NCI-H1417 (cell line): Measurements from ENCODE around the gene DNAJC3.
A peak's percentile ranks its signal among the peaks of the same experiment; 100 is the strongest.
"Not testable (repeated sequence)": the region's sequence is repeated elsewhere in the genome, so short reads cannot be mapped to it uniquely, and the experiment has no call there.

ENCODE experiments used
- DNase-seq, 3 experiments: peaks; one replicate each; lab custom pipeline; 2025; lab: John Stamatoyannopoulos, UW

The DNAJC3 gene, protein sequence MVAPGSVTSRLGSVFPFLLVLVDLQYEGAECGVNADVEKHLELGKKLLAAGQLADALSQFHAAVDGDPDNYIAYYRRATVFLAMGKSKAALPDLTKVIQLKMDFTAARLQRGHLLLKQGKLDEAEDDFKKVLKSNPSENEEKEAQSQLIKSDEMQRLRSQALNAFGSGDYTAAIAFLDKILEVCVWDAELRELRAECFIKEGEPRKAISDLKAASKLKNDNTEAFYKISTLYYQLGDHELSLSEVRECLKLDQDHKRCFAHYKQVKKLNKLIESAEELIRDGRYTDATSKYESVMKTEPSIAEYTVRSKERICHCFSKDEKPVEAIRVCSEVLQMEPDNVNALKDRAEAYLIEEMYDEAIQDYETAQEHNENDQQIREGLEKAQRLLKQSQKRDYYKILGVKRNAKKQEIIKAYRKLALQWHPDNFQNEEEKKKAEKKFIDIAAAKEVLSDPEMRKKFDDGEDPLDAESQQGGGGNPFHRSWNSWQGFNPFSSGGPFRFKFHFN

DNA sequence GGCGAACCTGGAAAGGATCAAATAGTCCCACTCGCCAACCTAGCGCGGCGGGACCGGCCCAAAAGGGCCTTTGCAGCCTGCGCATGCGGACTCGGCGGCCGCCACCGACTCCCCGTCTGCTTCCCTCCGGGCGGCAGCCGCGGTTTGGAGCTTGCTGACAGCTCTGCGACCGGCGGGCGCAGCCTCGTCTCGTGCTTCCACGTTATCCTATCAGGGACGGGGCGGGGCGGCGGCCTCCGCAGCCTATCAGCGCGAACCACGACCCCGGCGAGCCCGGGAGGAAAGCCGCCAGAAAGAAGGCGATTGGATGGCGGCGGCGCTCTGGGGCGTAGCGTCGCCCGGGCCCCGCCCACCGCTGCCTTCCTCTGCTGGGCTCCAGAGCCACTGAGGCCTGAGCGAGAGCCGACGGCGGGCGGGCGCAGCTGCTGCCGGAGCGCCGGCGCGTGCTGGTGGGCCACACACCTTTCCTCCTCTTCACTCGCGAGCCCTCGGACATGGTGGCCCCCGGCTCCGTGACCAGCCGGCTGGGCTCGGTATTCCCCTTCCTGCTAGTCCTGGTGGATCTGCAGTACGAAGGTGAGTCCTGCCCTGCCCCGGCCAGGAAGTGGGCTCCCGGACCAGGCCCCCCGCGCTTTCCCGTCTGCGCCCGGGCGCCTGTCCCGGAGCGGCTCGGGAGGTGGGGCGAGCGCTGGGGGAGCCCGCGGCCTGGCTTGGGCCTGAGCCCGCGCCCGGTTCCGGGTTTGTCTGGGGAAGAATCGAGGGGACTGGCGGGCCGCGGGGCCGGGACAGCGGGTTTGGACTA lies at the start of gene DNAJC3:
DNAJC3 (plus strand) TSS at position 378 of the 802 bp plus-strand sequence; CDS start at position 495, 117 bp downstream.
- DNase-seq = peak; percentile 99 to 100 (median 99)

DNA sequence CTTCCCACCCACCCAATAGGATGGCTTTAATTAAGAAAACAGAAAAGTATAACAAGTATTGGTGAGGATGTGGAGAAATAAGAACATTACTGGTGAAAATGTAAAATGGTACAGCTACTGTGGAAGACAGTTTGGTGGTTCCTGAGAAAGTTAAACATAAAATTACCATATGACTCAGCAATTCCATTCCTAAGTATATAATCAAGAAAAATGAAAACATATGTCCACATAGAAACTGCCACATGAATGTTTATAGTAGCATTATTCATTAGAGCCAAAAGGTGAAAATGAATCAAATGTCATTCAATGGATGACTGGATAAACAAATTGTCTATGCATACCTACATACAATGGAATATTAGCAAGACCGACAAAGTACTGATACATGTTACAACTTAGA lies 49.3 kb upstream of the DNAJC3 start:
- no peak for DNase-seq

DNA sequence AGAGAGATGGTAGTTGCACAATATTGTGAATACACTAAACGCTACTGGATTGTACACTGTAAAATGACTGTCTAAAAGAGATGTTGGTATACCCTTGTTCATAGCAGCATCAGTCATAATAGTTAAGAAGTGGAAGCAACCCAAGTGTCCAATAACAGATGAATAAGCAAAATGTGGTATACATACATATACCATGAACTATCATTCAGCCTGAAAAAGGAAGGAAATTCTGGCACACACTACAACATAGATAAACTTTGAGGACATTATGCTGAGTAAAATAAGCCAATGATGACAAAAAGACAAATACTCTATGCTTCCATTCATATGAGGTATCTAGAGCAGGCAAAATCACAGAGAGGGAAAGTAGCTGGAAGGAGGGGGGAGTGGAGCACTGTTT lies 48.5 kb upstream of the DNAJC3 start:
- DNase-seq = no peak

DNA sequence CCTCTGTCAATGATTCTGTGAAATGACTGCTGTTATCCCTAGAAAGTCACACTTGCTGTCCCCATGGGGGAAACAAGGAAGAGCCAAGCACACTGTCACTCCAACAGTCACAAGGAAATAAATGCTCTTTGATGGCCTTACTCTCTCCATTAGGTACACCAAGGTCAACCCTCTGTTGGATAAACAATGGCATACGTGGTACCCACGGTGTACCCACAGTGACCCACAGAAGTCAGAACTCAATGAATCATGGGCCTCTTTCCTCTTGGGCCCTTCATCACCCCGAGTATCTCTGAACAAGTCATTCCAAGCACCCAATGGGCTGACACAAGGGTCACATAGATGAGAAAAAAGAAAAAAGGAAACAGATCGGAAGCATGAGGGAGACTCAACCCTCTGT lies 47.9 kb upstream of the DNAJC3 start:
- DNase-seq = no peak

DNA sequence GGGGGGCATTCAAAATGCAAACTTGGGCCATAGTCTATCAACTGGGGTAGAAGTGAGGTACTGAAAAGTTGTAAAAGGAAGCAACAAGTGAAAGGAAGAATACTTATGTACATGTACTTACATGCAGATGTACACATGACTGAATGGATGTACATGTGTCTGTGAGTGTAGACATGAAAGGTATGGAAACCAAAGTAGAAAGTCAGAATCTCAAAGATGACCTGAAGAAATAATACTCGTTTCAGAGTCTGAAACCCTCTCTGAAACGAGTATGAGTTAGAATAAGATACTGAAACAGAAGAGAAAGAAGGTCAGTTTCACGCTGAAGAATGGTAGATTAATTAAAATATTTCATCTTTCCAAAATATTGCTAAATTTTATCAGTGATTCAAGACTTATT lies 46.3 kb upstream of the DNAJC3 start:
- no peak for DNase-seq

DNA sequence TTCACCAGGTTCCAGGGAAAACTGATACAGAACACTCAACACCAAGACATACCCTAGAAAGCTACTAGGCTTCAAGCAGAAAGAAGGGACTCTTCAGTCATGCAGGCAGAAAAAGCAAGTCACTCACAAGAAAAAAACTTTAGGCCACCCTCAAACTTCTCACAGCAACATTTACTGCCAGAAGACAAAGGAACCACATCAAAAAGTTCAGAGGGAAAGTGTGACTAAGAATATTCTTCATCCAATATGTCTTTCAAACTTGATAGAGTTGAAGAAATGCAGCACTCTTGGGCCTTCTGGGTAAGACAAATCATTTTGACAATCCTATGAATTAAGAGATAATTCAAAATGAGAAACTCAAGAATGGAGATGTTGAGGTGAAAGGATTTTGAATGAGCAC lies 40.1 kb upstream of the DNAJC3 start:
- DNase-seq = no peak

DNA sequence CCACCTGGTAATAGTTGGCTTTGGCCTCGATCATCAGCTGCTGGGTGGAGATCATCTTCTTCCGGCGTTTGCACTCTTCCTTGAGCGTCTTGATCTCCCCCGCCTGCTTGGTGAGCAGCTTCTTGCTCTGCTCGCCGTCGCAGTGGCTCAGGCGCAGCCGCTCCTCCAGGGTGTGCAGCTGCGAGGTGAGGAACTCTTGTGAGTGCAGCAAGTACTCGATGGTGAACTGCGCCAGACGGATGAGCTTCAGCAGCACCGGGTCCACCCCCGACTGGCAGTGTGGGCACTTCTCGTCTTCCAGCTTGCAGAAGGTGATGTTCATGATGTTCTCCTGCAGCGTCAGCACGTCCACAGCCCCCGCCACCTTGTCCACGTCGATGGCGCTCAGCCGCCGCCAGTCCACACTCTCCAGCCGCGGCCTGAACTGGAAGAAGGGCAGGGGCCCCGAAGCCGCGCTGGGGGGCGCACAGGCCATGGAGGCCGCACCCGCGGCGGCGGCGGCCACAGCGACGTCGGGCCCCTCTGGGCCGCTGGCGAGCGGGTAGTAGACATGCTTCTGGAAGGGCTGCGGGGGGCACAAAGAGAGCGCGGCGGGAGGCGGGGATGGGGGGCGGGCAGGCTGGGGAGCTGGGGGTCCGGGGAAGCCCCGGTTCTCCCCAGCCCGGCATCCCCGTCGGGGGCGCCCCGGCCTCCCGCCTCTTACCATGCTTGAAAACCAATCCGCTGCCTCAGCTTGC lies 35.5 kb upstream of the DNAJC3 start:
- DNase-seq = peak in 1 of 3 experiments; percentile 12

DNA sequence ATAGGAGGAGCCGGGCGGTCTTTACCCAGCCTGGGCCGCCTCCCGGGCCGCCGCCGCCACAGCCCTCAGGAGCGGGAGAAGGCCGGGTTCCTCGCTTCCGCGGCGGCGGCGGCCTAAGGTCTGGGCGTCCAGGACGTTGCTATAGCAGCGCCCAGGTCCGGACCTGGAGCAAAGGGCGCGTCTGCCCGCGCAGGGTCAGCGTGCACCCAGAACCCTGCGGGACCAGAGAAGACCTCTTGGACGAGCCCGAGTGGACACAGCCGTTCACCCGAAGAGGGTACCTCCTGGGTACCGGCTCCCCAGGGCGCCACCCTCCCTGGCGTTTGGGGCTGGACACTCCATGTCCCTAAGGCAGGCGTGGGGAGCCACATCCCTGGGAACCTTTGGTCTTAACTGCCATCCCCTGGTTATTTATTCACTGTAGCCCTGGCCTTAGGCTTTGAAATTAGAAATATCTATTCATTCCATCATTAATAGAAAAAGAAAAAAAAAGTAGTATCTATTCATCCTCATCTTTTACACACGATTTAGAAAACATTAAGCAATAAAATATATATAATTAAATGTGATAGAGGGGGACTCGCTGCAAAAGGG lies 34.8 kb upstream of the DNAJC3 start:
- DNase-seq = peak in 2 of 3 experiments; percentile 14 to 30

DNA sequence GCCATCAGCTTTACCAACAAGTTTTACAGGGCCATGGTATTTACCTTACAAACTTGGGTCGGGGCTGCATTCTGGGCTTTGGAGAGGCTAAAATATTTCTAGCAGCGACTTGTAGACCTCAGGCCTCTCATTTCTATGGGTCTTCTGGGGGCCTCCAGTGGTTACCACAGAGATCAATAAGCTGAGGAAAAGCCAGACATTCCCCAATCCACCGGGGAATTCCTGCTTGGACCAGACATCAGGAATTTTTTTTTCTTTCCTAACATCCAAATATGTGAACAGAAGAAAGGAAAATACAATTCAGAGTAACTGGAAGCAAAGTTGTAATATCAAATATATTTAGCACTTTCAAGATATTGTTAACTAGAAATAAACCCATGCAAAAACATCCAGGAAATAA lies 33.9 kb upstream of the DNAJC3 start:
- DNase-seq = no peak

DNA sequence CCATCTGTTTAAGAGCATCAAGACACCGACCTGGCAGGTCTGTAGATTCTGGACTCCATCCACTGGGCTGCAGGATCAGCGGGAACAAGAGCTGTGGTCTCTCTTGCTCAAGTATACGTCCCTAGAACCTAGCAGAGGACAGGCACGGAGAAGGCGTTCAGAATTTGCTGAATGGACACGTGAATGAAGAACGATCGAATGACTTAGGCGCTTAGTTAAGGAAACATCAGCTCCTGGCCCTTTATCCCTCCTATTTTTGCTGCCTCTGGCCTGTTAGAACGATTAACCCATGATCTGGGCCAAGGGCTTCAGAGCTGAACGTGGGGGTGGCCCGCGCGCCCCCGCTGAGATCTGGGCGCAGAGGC lies 33.4 kb upstream of the DNAJC3 start:
- DNase-seq = peak in 1 of 3 experiments; percentile 81

DNA sequence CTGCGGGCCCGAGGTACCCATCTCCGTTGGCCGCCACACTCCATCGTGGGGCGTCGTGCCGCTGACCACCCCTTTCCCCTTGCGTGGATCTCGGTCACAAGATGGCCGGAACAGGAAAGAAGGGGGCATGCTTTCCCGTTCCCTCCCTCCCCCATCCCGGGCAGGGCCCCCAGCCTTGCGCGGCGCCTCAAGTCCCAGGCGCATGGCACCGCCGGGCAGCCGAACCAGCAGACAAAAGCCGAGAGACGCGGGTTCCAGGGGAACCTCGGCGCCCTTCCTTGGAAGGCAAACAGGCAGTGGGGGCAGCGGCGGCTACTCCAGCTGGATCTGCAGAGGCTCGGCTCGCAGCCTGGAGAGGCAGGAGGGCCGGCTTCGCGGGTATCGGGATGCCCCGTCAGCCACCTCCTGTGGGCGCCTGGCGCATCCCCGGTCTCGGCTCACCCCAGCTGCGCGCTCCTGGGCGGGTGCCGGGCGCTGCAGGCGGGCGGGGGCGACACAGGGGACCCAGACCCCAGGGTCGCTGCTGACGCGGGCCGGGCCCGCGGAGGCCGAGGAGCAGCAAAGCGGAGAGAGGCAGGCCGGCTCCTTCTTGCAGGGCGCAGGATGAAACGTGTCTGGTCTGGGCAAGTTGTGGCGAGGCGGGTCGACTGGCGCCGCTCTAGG lies 32.9 kb upstream of the DNAJC3 start:
- DNase-seq = peak in 2 of 3 experiments; percentile 86 to 89

DNA sequence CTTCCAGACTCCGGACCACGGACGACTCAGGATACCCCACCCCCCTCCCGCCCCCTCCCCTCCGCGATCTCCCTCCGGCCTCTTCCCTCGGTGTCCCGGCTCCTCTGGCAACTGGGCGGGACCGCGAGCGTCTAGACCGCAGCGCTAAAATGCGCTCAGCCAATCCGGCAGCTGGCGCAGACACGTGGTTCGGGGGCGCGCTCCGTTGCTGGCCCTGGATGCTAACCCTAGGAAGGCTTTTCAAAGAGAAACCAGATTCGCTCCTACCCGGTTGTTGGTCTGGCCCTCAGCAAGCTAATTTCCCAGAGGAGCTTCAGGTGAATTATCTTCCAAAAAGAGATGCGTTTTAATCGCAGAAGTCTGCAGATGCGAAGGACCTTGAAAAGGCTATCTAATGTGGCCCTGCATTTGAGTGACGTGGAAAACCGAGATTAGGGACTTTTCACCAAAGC lies 32.3 kb upstream of the DNAJC3 start, which contains the start of gene DZIP1:
DZIP1 (minus strand) TSS at position 106 of the 452 bp plus-strand sequence. CDS start 2,677 bp downstream, outside the sequence.
- peak; percentile 75 to 93 (median 89) for DNase-seq

DNA sequence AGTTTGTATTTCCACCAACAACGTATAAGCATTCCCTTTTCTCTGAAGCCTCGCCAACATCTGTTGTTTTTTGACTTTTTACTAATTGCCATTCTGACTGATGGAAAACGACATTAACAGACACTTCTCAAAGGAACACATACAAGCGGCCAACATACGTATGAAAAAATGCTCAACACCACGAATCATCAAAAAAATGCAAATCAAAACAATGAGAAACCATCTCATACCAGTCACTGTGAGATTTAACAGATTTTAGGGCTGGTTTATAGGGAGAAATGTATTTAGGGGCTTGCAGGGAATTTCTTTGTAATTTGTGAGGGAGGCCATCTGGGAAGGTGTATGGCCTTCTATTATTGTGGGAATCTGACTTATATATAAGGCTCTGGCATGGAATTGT lies 29.6 kb upstream of the DNAJC3 start:
- DNase-seq = no peak

DNA sequence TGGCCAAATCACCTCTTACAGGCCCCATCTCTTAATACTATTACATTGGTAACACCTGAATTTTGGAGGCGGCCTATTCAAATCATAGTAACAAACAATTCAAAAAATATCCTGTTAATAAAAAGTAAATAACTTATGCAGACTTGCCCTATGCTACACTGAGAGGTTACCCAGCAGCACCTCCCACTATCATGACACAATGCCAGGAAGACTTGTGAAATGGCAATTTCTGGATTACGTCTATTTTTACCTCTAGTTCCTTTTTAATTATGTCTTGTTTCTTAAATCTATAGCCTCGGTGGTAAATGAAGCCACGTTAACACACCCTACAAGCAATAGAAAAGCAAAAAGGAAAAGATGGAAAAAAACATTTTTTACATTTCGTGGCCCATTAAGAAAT lies 26.2 kb upstream of the DNAJC3 start:
- DNase-seq = no peak

DNA sequence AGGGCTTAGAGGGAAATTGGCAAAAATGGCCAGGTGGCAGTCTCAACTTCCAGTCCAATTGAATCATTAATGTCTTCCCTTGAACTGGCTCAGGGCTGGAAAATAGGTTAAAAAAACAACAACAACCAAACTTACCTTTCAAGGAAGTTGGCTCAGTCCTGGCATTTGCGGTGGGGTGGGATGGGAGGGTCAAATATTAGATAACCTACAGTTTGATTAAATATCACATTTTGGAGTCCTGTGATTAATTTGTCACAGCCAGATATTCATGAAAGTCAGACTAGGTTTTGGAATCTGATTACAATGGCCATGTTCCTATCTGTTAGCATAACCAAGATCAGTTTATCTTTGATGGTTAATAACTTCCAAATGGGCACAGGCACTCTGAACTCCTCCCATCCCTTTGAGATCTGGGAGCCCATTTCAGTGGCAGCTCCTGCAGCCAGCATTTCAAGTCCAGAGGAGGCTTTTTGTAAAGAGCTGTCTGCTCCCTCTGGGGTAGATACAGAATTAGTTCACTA lies 24.6 kb upstream of the DNAJC3 start:
- DNase-seq = no peak

DNA sequence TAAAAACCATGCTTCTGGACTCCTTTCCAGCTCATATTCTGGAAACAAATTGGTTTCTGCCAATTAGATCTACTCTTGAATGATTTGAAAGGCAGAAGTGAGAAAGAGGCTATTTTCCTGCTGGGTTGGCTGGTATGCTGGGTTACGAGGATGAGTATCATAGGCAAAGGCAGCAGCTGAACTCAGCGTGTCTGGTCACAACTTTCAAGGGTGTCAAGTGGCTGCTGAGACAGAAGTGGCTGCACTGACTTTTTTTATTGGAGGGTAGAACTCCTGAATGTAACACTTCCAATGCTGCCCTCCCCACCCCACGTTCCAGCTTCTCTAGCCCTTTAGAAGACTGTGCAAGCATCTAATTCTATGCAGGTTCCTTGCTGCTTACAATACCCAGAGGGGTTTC lies 24.1 kb upstream of the DNAJC3 start:
- no peak for DNase-seq

DNA sequence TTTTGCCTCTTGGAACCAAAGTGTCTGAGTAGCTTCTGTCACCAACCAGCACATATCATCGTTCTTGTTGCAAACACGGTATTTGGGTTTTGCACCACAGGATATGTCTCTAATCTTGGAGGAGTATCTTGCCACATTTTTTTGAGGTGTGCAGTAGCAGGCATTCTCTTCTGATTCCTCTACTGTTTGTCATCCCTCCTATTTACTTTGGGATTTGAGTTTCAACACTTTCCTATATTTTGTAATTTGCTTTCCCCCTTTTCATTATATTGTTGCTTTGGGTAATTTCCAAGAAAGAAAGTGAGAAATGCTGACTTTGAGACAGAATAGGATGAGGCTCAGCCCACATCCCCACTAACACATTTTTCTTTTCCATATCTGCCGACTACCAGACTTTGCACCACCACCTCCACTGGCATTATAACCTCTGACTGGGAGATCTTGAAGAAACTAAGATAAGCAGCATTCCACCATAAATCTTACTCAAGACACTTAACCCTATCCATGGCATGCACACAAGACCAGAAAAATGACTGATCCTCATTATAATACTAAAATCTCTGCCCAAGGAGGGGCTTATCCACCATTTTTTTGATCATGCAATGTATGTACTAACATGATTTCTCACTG lies 20.4 kb upstream of the DNAJC3 start:
- no peak for DNase-seq

DNA sequence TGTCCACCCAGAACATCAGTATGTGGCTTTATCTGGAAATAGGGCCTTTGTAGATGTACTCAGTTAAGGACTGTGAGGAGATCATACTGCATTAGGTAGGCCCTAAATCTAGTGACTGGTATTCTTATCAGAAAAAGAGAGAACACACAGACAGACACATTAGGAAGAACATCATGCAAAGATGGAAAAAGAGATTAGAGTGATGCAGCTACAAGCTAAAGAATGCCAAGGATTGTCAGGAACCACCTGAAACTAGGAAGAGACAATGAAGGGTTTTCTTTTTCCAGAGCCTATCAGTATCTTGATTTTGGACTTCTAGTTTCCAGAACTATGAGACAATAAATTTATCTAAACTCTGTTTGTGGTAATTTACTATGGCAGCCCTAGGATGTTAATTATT lies 17.4 kb upstream of the DNAJC3 start:
- DNase-seq = no peak

DNA sequence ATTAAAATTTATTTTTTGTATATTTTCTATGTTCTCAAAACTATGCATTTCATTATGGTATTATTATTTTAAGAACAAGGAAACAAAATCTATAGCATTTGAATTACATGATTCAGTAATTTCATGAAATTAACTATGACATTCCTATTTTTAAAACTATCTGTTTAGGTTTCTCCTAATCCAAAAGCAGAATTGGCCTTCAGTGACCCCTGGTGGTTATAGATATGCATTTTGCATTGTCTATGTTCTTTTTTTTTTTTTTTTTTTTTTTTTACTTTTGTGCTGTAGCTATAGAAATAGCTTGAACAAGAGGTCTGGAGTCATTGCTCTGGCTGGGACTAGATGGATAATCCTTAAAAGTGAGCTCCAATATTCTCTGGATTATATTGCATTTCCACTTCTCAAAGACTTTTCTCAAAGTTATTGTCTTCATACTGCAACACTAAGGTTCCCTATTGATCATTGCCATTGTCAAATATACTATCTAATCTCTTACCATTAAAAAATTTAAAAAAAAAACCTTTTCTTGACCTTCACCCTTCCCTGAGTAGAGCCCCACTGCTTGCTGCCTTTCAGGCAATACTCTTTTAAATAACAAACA lies 15.9 kb upstream of the DNAJC3 start:
- DNase-seq = peak; percentile 37 to 86 (median 46)

DNA sequence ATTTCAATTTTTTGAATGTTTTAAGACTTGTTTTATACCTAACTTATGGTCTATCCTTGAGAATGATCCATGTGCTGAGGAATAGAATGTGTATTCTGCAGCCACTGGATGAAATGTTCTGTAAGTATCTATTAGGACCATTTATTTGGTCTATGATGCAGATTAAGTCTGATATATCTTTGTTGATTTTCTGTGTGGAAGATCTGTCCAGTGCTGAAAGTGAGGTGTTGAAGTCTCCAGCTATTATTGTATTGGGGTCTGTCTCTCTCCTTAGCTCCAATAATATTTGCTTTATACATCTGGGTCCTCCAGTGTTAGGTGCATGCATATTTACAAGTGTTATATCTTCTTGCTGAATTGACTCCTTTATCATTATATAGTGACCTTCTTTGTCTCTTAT lies 9.7 kb upstream of the DNAJC3 start:
- DNase-seq = not testable (repeated sequence)
